H1 (cell line): ENCODE measurements around the gene LRRC74A. TPM values are rescaled to one million over a fixed set of nuclear protein-coding genes. Genes with fewer than 3 reads are reported as not detected.

Experiments used
- ASH2L ChIP-seq: fragments of 200-600, 300-600 bp; sonication (generic); IDR thresholded peaks from one replicate; pipeline ENCODE4 v1.7.1; 2017; ENCODE audit warnings: low read length
- BACH1 ChIP-seq: IDR thresholded peaks from 2 replicates; pipeline ENCODE4 v1.6.1; 2012; ENCODE audit warnings: low read length, improper control_type of control experiment
- BRCA1 ChIP-seq: IDR thresholded peaks from 2 replicates; pipeline ENCODE4 v1.6.1; 2012; ENCODE audit warnings: low read depth, low read length, improper control_type of control experiment
- CBX8 ChIP-seq: fragments of 300-800, 300-1000 bp; sonication (generic); IDR thresholded peaks from 2 replicates; pipeline ENCODE4 v1.7.1; 2016; ENCODE audit warnings: low read depth, low read length, borderline replicate concordance
- CHD2 ChIP-seq: IDR thresholded peaks from 2 replicates; pipeline ENCODE4 v1.6.1; 2012; ENCODE audit warnings: low read length, improper control_type of control experiment
- HDAC6 ChIP-seq: IDR thresholded peaks from one replicate; pipeline ENCODE4 v1.7.1; 2012; ENCODE audit warnings: low read depth, mild to moderate bottlenecking, inconsistent platforms, low read length, moderate library complexity
- JUN ChIP-seq: IDR thresholded peaks from 2 replicates; pipeline ENCODE4 v1.6.1; 2011; ENCODE audit warnings: low read depth, mild to moderate bottlenecking, improper control_type of control experiment, low read length
- KDM4A ChIP-seq: IDR thresholded peaks from one replicate; pipeline ENCODE4 v1.7.1; 2012; ENCODE audit warnings: low read depth, mild to moderate bottlenecking, moderate library complexity, low read length, inconsistent platforms; ENCODE audit not compliant: severe bottlenecking
- NRF1 ChIP-seq: IDR thresholded peaks from 2 replicates; pipeline ENCODE4 v1.6.1; 2011; ENCODE audit warnings: mild to moderate bottlenecking, low read depth, low read length, improper control_type of control experiment
- RAD21 ChIP-seq, 2 experiments: IDR thresholded peaks in 1 of 2; conservative IDR thresholded peaks in 1 of 2; 2 replicates each; pipeline ENCODE4 v1.6.1; 2011; ENCODE audit warnings: low read depth in 2 of 2, low read length in 2 of 2, improper control_type of control experiment in 1 of 2, inconsistent platforms in 1 of 2, mild to moderate bottlenecking in 1 of 2, moderate library complexity in 1 of 2
- SAP30 ChIP-seq: fragments of 300-600 bp; sonication (generic); IDR thresholded peaks from 2 replicates; pipeline ENCODE4 v1.7.1; 2012; ENCODE audit warnings: low read length, moderate library complexity, mild to moderate bottlenecking, inconsistent platforms; ENCODE audit not compliant: insufficient read depth, insufficient replicate concordance
- SP1 ChIP-seq: IDR thresholded peaks from 2 replicates; pipeline ENCODE4 v1.6.1; 2011; ENCODE audit warnings: low read depth, low read length
- TAF1 ChIP-seq: IDR thresholded peaks from 2 replicates; pipeline ENCODE4 v1.6.1; 2011; ENCODE audit warnings: mild to moderate bottlenecking, low read depth, low read length
- TAF7 ChIP-seq: optimal IDR thresholded peaks from 2 replicates; pipeline ENCODE3; 2011; ENCODE audit warnings: low read depth, mild to moderate bottlenecking, inconsistent platforms, low read length, moderate library complexity, borderline replicate concordance
- TCF12 ChIP-seq: IDR thresholded peaks from 2 replicates; pipeline ENCODE4 v1.6.1; 2011; ENCODE audit warnings: low read depth, mild to moderate bottlenecking, low read length
- YY1 ChIP-seq: IDR thresholded peaks from 2 replicates; pipeline ENCODE4 v1.6.1; 2011; ENCODE audit warnings: low read depth, mild to moderate bottlenecking, low read length
- polyA plus RNA-seq, 7 experiments: library from polyadenylated mRNA; depleted of rRNA in 3 of 7; stranded (reverse) in 5 of 7; unstranded in 2 of 7; fragments of >200 nt in 5 of 7; fragments of 200-250 nt in 2 of 7; gene quantifications; 1 replicate in 5 of 7; 2 replicates in 1 of 7; 4 replicates in 1 of 7; pipeline versions ENCODE4 v1.2.1 to v1.2.3, GENCODE V29; 2011 to 2013; ENCODE audit warnings: missing spikeins in 2 of 7, mixed read lengths in 2 of 7
- total RNA-seq: library from RNA; stranded (reverse); fragmentation: NEBNext Ultra II Directional; extraction: Animal tissue kit (Norgen Biotek cat#: 25700); gene quantifications from 2 replicates; pipeline ENCODE4 v1.2.1, GENCODE V29; 2021
- TF ChIP-seq, protein P1 (sequence below), 3 experiments: IDR thresholded peaks; 1 replicate in 2 of 3; 2 replicates in 1 of 3; pipeline versions ENCODE4 v1.5.1 to v1.6.1; 2011; ENCODE audit warnings: low read length in 3 of 3, mild to moderate bottlenecking in 3 of 3, inconsistent platforms in 2 of 3, low read depth in 1 of 3, moderate library complexity in 1 of 3; ENCODE audit not compliant: insufficient read depth in 1 of 3; ENCODE audit errors: control extremely low read depth in 1 of 3
- TF ChIP-seq, protein P2 (sequence below): IDR thresholded peaks from 2 replicates; pipeline ENCODE4 v1.6.1; 2012; ENCODE audit warnings: low read length, inconsistent platforms

The LRRC74A gene
- total and polyA plus RNA-seq, 2 of the 8 experiments (the other 6 are each of a cell fraction or from before 2014, with no cell fraction given) = not detected

DNA sequence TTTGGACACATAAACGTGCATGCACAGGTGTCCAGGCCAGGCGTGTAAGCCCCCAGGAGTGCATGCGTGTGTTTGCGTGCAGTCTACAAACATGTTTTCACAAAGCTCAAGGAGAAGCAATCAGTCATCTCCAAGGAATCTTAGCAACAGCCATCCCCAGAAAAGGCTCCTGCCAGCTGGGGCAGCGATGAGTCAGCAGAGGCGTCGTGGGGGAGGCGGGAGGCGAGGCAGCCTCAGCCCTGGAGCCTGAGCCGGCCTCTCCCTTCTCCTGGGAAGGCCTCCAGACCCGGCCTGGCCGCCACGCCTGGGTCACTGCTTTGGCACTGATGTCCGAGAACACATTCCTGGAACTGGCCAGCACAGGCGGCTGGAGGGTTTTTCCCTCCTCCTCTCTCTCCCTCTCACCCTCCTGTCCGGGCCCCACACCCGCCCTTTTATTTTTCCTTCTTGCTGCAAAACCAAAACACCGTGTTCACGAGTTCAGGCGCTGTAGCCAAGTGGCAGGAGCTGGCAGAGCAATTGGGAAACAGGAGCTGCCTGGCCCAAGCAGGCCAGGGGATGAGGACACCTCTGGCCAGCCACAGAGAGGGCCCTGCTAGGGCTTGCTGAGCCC lies 92.7 kb downstream of the LRRC74A start (continued):
- TF ChIP-seq, protein P1, sequence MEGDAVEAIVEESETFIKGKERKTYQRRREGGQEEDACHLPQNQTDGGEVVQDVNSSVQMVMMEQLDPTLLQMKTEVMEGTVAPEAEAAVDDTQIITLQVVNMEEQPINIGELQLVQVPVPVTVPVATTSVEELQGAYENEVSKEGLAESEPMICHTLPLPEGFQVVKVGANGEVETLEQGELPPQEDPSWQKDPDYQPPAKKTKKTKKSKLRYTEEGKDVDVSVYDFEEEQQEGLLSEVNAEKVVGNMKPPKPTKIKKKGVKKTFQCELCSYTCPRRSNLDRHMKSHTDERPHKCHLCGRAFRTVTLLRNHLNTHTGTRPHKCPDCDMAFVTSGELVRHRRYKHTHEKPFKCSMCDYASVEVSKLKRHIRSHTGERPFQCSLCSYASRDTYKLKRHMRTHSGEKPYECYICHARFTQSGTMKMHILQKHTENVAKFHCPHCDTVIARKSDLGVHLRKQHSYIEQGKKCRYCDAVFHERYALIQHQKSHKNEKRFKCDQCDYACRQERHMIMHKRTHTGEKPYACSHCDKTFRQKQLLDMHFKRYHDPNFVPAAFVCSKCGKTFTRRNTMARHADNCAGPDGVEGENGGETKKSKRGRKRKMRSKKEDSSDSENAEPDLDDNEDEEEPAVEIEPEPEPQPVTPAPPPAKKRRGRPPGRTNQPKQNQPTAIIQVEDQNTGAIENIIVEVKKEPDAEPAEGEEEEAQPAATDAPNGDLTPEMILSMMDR (IDR thresholded peaks at IDR 0.05; ENCODE audit: control extremely low read depth in 1 of 3, insufficient read depth in 1 of 3, low read depth in 1 of 3, low read length in 3 of 3) = peak in 2 of 3 experiments; percentile 8 to 17; a peak in 1 of 4 replicates
- TF ChIP-seq JUN = no peak
- TF ChIP-seq TCF12 = 0 out of 2 replicates have a peak, but pooled peaks have one; percentile 40
- TF ChIP-seq BACH1 = peak; percentile 95
- no peak for TF ChIP-seq SAP30
- no peak for TF ChIP-seq SP1
- TF ChIP-seq KDM4A = no peak
- no peak for TF ChIP-seq RAD21 (IDR thresholded peaks at IDR 0.05 in 1 of 2, conservative IDR thresholded peaks at IDR 0.05 in 1 of 2; ENCODE audit: low read depth in 2 of 2, low read length in 2 of 2)
- no peak for TF ChIP-seq BRCA1
- no peak for TF ChIP-seq CHD2
- TF ChIP-seq CBX8 = no peak
- no peak for TF ChIP-seq HDAC6
- no peak for TF ChIP-seq TAF1
- TF ChIP-seq ASH2L = peak; percentile 69
- no peak for TF ChIP-seq YY1
- no peak for TF ChIP-seq NRF1
- no peak for TF ChIP-seq TAF7
- TF ChIP-seq, protein P2, sequence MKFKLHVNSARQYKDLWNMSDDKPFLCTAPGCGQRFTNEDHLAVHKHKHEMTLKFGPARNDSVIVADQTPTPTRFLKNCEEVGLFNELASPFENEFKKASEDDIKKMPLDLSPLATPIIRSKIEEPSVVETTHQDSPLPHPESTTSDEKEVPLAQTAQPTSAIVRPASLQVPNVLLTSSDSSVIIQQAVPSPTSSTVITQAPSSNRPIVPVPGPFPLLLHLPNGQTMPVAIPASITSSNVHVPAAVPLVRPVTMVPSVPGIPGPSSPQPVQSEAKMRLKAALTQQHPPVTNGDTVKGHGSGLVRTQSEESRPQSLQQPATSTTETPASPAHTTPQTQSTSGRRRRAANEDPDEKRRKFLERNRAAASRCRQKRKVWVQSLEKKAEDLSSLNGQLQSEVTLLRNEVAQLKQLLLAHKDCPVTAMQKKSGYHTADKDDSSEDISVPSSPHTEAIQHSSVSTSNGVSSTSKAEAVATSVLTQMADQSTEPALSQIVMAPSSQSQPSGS = no peak
- TF ChIP-seq, all 59 proteins: peak for 7
